ENCODE measurements around the gene MAPK14.

MAPK14 gene

DNA sequence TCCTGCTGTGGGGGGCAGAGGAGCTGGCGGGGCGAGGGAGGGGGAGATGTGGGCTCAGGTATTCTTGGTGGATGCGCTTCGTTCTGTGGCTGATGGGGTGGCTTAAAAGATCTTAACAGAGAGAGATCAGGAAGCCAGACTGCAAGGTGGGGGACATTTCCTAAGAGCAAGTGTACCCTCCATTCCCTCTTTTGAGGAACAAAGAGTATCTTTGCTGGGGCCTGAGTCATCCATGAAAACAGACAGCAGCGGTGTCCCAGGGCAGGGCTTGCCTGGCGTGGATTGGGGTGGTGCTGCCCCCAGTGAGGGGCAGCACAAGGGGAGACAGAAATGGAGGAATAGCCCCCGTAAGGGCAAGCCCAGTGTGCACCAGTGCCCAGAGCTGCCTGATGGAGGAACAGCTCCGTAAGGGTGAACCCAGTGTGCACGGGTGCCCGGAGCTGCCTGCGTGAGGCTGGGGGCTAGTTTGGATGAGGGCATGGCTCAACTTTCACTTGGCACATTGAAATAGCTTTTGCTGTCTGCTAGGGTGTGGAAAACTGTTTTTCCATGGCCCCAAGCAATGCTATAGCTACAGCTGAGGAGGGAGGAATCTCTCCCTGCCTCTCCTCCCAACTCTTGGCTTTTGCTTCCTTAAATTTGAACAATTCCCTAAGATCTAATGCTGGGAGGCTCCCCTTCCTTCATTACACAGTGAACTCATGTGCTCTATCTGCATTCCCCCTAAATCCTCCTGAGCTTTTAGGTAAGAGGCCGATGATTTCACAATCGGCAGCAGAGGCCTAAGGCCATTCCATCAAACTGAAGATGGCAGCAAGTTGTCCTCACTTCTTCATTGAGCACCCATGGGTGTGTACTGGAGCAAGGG is 115.6 kb downstream of the MAPK14 start:
- no peak overlapping the region for H3K9ac ChIP-seq (ENCODE audit: low read length)
- peaks cover 7% of the 10 kb centered on the region for H3K36me3 ChIP-seq (ENCODE audit: control insufficient read depth, insufficient read depth, low read length, severe bottlenecking)
- H3K4me1 ChIP-seq (ENCODE audit: control insufficient read depth, insufficient read depth, low read length): peaks cover 14% of the 10 kb centered on the region
- H3K9me3 ChIP-seq (ENCODE audit: control insufficient read depth, low read length): no peaks in the 10 kb centered on the region
- no peaks in the 10 kb centered on the region for H3K27me3 ChIP-seq (replicated peaks; ENCODE audit: control insufficient read depth, insufficient read depth, low read length)
- no peak overlapping the region for H3K4me3 ChIP-seq (ENCODE audit: low read length)
- DNase-seq (ENCODE audit: low read depth): no peak

DNA sequence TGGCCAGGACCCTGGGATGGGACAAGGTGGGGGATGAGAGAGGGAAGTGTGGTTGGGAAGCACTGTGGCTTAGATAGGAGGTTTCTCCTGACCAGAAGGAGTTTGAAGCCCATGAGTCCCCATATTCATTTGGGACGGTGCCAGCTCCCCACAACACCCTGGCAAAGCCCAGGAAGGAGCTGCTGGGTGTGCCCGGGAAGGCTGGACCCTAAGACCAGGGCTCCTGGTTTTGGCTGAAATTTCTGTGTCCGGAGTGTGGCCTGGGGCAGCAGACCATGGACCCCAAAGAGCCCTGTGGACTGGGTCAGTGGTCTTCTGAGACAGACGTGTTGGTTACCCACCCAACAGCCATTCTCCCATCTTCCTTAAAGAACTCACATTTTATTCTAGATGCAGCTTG is 117.9 kb downstream of the MAPK14 start:
- Histone ChIP-seq H3K4me3 (ENCODE audit: low read length) (no peak overlapping the region), H3K9me3 (ENCODE audit: control insufficient read depth, low read length) (no peaks in the 10 kb centered on the region), H3K36me3 (ENCODE audit: control insufficient read depth, insufficient read depth, low read length, severe bottlenecking) (no peaks in the 10 kb centered on the region), H3K9ac (ENCODE audit: low read length) (no peak overlapping the region), H3K4me1 (ENCODE audit: control insufficient read depth, insufficient read depth, low read length) (peaks cover 21% of the 10 kb centered on the region), H3K27me3 (replicated peaks; ENCODE audit: control insufficient read depth, insufficient read depth, low read length) (no peaks in the 10 kb centered on the region)
- no peak for DNase-seq (ENCODE audit: low read depth)

DNA sequence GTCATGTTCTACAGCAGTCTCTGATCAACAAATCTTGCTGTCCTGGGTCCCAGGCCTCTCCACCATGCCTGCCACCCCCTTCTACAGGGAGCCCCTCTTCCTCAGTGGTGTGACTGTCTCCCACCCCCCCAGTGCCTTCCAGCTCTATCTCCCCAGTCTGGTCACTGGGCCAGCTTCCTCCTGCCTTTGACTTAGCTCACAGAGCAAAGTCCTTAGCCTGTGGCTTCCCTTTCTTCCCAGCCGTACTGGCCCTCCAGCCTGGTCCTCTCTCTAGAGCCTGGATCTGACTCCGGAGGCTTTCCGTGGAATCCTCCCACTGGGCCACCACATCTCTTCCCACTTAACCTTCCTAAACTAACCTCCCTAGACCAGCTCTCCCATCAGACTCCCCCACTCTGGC is 119.7 kb downstream of the MAPK14 start:
- H3K36me3 ChIP-seq (ENCODE audit: control insufficient read depth, insufficient read depth, low read length, severe bottlenecking): no peaks in the 10 kb centered on the region
- H3K4me3 ChIP-seq (ENCODE audit: low read length): no peak overlapping the region
- peaks cover 28% of the 10 kb centered on the region for H3K4me1 ChIP-seq (ENCODE audit: control insufficient read depth, insufficient read depth, low read length)
- DNase-seq (ENCODE audit: low read depth): no peak
- no peaks in the 10 kb centered on the region for H3K9me3 ChIP-seq (ENCODE audit: control insufficient read depth, low read length)
- no peaks in the 10 kb centered on the region for H3K27me3 ChIP-seq (replicated peaks; ENCODE audit: control insufficient read depth, insufficient read depth, low read length)
- no peak overlapping the region for H3K9ac ChIP-seq (ENCODE audit: low read length)

DNA sequence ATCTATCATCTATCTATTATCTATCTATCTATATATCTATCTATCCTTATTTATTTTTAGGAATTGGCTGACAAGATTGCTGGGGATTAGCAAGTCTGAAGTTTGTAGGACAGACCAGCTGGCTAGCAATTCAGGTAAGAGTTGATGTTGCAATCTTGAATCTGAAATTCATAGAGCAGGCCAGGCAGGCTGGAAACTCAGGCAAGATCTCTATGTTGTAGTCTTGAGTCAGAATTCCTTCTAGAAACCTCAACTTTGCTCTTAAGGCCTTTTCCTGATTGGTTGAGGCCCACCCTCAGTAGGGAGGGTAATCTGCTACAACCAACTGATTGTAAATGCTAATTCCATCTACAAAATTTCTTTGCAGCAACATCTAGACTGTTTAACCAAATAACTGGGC is 121.9 kb downstream of the MAPK14 start:
- Histone ChIP-seq H3K9me3 (ENCODE audit: control insufficient read depth, low read length) (no peaks in the 10 kb centered on the region), H3K9ac (ENCODE audit: low read length) (peak overlapping the region; percentile 78)
- no peak for DNase-seq (ENCODE audit: low read depth)

GRCh38 chr6:36150283-36150682 is 122.7 kb downstream of the MAPK14 start:
- Histone ChIP-seq H3K4me3 (ENCODE audit: low read length) (peak overlapping the region; percentile 53), H3K9me3 (ENCODE audit: control insufficient read depth, low read length) (no peaks in the 10 kb centered on the region), H3K27me3 (replicated peaks; ENCODE audit: control insufficient read depth, insufficient read depth, low read length) (no peaks in the 10 kb centered on the region), H3K9ac (ENCODE audit: low read length) (peak overlapping the region; percentile 78), H3K4me1 (ENCODE audit: control insufficient read depth, insufficient read depth, low read length) (peaks cover 20% of the 10 kb centered on the region), H3K36me3 (ENCODE audit: control insufficient read depth, insufficient read depth, low read length, severe bottlenecking) (no peaks in the 10 kb centered on the region)
- DNase-seq (ENCODE audit: low read depth): peak; percentile 35

More for the DNA sequence above, 121.9 kb downstream of the MAPK14 start:
- no peaks in the 10 kb centered on the region for H3K36me3 ChIP-seq (ENCODE audit: control insufficient read depth, insufficient read depth, low read length, severe bottlenecking)
- no peaks in the 10 kb centered on the region for H3K27me3 ChIP-seq (replicated peaks; ENCODE audit: control insufficient read depth, insufficient read depth, low read length)
- peak overlapping the region; percentile 53 for H3K4me3 ChIP-seq (ENCODE audit: low read length)
- peaks cover 20% of the 10 kb centered on the region for H3K4me1 ChIP-seq (ENCODE audit: control insufficient read depth, insufficient read depth, low read length)

DNA sequence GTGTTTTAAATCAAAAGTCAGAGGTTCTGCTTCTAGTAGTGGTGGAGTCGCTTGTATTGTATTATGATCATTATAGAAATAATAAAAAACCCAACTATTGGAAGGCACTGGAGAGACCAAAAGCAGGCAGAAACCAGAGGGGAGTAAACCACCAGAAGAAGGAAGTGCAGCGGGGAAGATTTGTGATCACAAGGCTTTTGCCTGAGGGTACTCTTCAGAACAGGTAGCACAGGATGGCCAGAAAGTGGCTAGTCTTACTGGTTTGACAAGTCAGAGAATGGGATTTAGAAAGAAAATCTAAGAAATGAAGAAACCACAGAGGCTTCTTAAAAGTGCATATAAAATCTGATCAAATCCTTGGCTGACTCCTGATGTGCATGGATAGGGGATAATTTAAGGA is 126.7 kb downstream of the MAPK14 start:
- no peaks in the 10 kb centered on the region for H3K27me3 ChIP-seq (replicated peaks; ENCODE audit: control insufficient read depth, insufficient read depth, low read length)
- no peak overlapping the region for H3K9ac ChIP-seq (ENCODE audit: low read length)
- no peak for DNase-seq (ENCODE audit: low read depth)
- H3K4me3 ChIP-seq (ENCODE audit: low read length): no peak overlapping the region
- H3K9me3 ChIP-seq (ENCODE audit: control insufficient read depth, low read length): peaks cover 9% of the 10 kb centered on the region
- H3K4me1 ChIP-seq (ENCODE audit: control insufficient read depth, insufficient read depth, low read length): peaks cover 24% of the 10 kb centered on the region
- no peaks in the 10 kb centered on the region for H3K36me3 ChIP-seq (ENCODE audit: control insufficient read depth, insufficient read depth, low read length, severe bottlenecking)

DNA sequence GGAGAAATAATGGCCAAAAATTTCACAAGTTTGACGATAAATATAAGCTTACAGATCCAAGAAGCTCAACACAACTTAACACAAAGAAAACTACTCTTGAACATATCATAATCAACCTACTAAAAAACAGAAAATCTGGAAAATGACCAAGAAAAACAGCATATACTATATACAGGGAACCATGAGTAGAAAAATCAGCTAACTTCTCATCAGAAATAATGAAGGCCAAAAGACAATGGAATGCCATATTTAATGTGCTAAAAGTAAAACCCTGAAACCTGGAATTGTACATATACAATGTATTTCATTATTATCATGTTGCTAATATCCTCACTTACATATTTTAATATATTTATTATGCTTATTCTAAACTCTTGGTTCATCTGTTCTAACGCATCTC is 128.1 kb downstream of the MAPK14 start:
- H3K36me3 ChIP-seq (ENCODE audit: control insufficient read depth, insufficient read depth, low read length, severe bottlenecking): no peaks in the 10 kb centered on the region
- no peak for DNase-seq (ENCODE audit: low read depth)
- H3K27me3 ChIP-seq (replicated peaks; ENCODE audit: control insufficient read depth, insufficient read depth, low read length): no peaks in the 10 kb centered on the region
- H3K9me3 ChIP-seq (ENCODE audit: control insufficient read depth, low read length): peaks cover 9% of the 10 kb centered on the region
- peaks cover 11% of the 10 kb centered on the region for H3K4me1 ChIP-seq (ENCODE audit: control insufficient read depth, insufficient read depth, low read length)
- no peak overlapping the region for H3K9ac ChIP-seq (ENCODE audit: low read length)
- no peak overlapping the region for H3K4me3 ChIP-seq (ENCODE audit: low read length)

GRCh38 chr6:36160147-36160760 is 132.6 kb downstream of the MAPK14 start:
- H3K9ac ChIP-seq (ENCODE audit: low read length): no peak overlapping the region
- no peak overlapping the region for H3K4me3 ChIP-seq (ENCODE audit: low read length)
- no peaks in the 10 kb centered on the region for H3K36me3 ChIP-seq (ENCODE audit: control insufficient read depth, insufficient read depth, low read length, severe bottlenecking)
- H3K4me1 ChIP-seq (ENCODE audit: control insufficient read depth, insufficient read depth, low read length): peaks cover 5% of the 10 kb centered on the region
- no peaks in the 10 kb centered on the region for H3K27me3 ChIP-seq (replicated peaks; ENCODE audit: control insufficient read depth, insufficient read depth, low read length)
- H3K9me3 ChIP-seq (ENCODE audit: control insufficient read depth, low read length): peaks cover 9% of the 10 kb centered on the region
- DNase-seq (ENCODE audit: low read depth): no peak

All from adipocyte (in vitro differentiated cells).